Activated B cell treated with CpG ODN at 0.5 μM for 24 hours (primary cell): ENCODE measurements around the gene TOR1B. TPM values are rescaled to one million over a fixed set of nuclear protein-coding genes. Genes with fewer than 3 reads are reported as not detected.

Experiments
- ATAC-seq: fragments of 200-7000 bp; cut with Tn5 transposase; one replicate; pipeline ENCODE4 v1.10.0; 2021; ENCODE audit warnings: low read depth, mild to moderate bottlenecking, moderate library complexity
- CTCF ChIA-PET: fragments of 350-600 bp; sonication (Branson Sonifier 250); formaldehyde crosslinking; loops from one replicate; lab custom pipeline; 2021; ENCODE audit warnings: antibody characterized with exemption; lab: Charles Lee
- POLR2A ChIA-PET: fragments of 350-600 bp; sonication (Branson Sonifier 250); formaldehyde crosslinking; loops from one replicate; lab custom pipeline; 2021; ENCODE audit warnings: antibody characterized with exemption; lab: Charles Lee
- DNase-seq: peaks from one replicate; pipeline ENCODE4 v3.0.0; 2022
- H3K27ac Mint-ChIP-seq: one replicate; pipeline ENCODE4 v1.8.0; 2020; ENCODE audit warnings: mixed read lengths
- H3K27me3 Mint-ChIP-seq: one replicate; pipeline ENCODE4 v1.8.0; 2021; ENCODE audit warnings: mixed read lengths
- H3K36me3 Mint-ChIP-seq: one replicate; pipeline ENCODE4 v1.8.0; 2021; ENCODE audit warnings: low read depth, mixed read lengths
- H3K4me1 Mint-ChIP-seq: one replicate; pipeline ENCODE4 v1.8.0; 2021; ENCODE audit warnings: mixed read lengths
- H3K4me3 Mint-ChIP-seq: one replicate; pipeline ENCODE4 v1.8.0; 2020; ENCODE audit warnings: mild to moderate bottlenecking, mixed read lengths
- H3K9me3 Mint-ChIP-seq: one replicate; pipeline ENCODE4 v1.8.0; 2020; ENCODE audit warnings: mixed read lengths
- intact Hi-C: fragments of 100-400 bp; cut with micrococcal nuclease; formaldehyde crosslinking; loops from one replicate; pipeline ENCODE4 v1.15.1; 2024
- total RNA-seq: library from RNA; stranded (reverse); gene quantifications from 2 replicates; pipeline ENCODE4 v1.2.3, GENCODE V29; 2022
- TF ChIP-seq, protein P1 (sequence below): fragments of 200-600 bp; IDR thresholded peaks from one replicate; pipeline ENCODE4 v1.8.0; 2022; ENCODE audit warnings: antibody characterized with exemption, mild to moderate bottlenecking

The TOR1B gene
- total RNA-seq, 1 donor from 2014 or later, result 15.3 TPM

DNA sequence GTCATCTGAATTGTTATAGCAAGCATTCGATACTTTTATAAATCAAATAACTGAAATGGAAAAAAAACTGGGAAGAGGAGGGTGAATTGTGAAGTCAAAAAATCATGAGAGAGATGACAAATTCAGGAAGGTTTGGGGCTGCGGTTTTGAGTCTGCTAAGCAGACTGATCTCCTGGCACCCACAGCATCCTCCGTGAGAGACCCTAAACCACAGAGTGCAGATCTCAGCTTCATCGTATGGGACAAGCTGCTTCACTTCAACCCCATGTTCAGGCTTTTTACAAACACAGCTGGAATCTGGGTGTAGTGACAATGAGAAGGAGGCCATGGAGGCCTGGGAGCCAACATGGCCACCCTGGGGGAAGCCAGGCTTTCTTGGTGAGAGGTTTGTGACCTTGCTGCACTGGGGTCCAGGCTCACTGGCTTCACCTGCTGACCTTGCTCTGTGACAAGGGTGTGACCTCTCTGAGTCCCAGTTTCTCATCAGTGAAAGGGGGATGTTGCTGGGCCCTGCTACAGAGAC is 51.7 kb downstream of the TOR1B start:
- CTCF ChIA-PET, result no interaction called here
- H3K36me3 Mint-ChIP-seq, result peaks cover 81% of the 10 kb centered on the region

DNA sequence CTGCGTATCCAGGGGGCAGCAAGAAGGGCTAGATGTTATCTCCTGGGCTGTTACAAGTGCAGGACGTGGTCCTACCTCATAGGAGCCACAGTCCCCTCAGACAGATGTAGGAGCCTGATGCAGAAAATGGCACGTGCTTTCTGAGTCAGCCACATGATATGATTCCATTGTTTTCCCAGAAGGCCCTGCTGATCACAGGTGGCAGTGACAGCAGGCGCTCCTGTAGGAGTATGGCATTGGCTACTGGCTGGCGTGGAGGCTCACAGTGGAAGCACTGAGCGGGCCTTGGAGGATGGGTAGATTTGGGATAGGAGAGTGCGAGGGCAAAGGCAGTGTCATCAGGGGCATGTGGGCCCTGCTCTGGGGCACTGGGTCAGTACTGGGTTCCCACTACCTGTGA is 54.2 kb downstream of the TOR1B start:
- H3K4me3 Mint-ChIP-seq, result no peak overlapping the region
- CTCF ChIA-PET, result no interaction called here
- H3K27ac Mint-ChIP-seq, result no peak overlapping the region
- H3K27me3 Mint-ChIP-seq, result no peaks in the 10 kb centered on the region
- no peak for ATAC-seq
- no peak for DNase-seq
- intact Hi-C loops, result no loop called here
- H3K36me3 Mint-ChIP-seq, result peaks cover 74% of the 10 kb centered on the region
- POLR2A ChIA-PET, result no interaction called here
- TF ChIP-seq, protein P1, sequence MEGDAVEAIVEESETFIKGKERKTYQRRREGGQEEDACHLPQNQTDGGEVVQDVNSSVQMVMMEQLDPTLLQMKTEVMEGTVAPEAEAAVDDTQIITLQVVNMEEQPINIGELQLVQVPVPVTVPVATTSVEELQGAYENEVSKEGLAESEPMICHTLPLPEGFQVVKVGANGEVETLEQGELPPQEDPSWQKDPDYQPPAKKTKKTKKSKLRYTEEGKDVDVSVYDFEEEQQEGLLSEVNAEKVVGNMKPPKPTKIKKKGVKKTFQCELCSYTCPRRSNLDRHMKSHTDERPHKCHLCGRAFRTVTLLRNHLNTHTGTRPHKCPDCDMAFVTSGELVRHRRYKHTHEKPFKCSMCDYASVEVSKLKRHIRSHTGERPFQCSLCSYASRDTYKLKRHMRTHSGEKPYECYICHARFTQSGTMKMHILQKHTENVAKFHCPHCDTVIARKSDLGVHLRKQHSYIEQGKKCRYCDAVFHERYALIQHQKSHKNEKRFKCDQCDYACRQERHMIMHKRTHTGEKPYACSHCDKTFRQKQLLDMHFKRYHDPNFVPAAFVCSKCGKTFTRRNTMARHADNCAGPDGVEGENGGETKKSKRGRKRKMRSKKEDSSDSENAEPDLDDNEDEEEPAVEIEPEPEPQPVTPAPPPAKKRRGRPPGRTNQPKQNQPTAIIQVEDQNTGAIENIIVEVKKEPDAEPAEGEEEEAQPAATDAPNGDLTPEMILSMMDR, result no peak
- no peaks in the 10 kb centered on the region for H3K9me3 Mint-ChIP-seq
- no peaks in the 10 kb centered on the region for H3K4me1 Mint-ChIP-seq

More for the DNA sequence above, 51.7 kb downstream of the TOR1B start:
- no peaks in the 10 kb centered on the region for H3K9me3 Mint-ChIP-seq
- H3K4me1 Mint-ChIP-seq, result no peaks in the 10 kb centered on the region
- TF ChIP-seq, protein P1, result no peak
- no peaks in the 10 kb centered on the region for H3K27me3 Mint-ChIP-seq
- intact Hi-C loops, result no loop called here
- POLR2A ChIA-PET, result no interaction called here
- H3K27ac Mint-ChIP-seq, result no peak overlapping the region
- H3K4me3 Mint-ChIP-seq, result no peak overlapping the region
- DNase-seq (no peak), ATAC-seq (no peak)

- peaks cover 2% of the 10 kb centered on the region for H3K4me1 Mint-ChIP-seq
- CTCF ChIA-PET, result no interaction called here
- no peak overlapping the region for H3K27ac Mint-ChIP-seq
Observed at GRCh38 chr9:129858167-129858962, 55.4 kb downstream of the TOR1B start.

More at GRCh38 chr9:129858167-129858962, 55.4 kb downstream of the TOR1B start:
- no peak for ATAC-seq
- no peak overlapping the region for H3K4me3 Mint-ChIP-seq
- intact Hi-C loops, result no loop called here
- no peaks in the 10 kb centered on the region for H3K27me3 Mint-ChIP-seq
- no peaks in the 10 kb centered on the region for H3K9me3 Mint-ChIP-seq
- DNase-seq, result no peak
- TF ChIP-seq, protein P1, result no peak
- POLR2A ChIA-PET, result no interaction called here
- H3K36me3 Mint-ChIP-seq, result peaks cover 68% of the 10 kb centered on the region

Other genes with a start within 250 kb of the TOR1B start
- gene C9orf50, start 182.1 kb upstream of the TOR1B start, total RNA-seq, result not detected in 2 replicates
- 33.1 and 40.1 TPM in 2 replicates for gene NTMT1, start 177.0 kb upstream of the TOR1B start, total RNA-seq
- 18.9 and 20.1 TPM in 2 replicates for gene ASB6, start 161.0 kb upstream of the TOR1B start, total RNA-seq
- not detected in 2 replicates for gene PRRX2, start 137.5 kb upstream of the TOR1B start, total RNA-seq
- gene PTGES, start 50.1 kb upstream of the TOR1B start, total RNA-seq, result not detected in 2 replicates
- gene TOR1A, start 21.0 kb downstream of the TOR1B start, total RNA-seq, result 28.5 and 29.5 TPM in 2 replicates
- gene C9orf78, start 32.1 kb downstream of the TOR1B start, total RNA-seq, result 34.1 and 42.7 TPM in 2 replicates
- 28.1 and 31.6 TPM in 2 replicates for gene USP20, start 32.3 kb downstream of the TOR1B start, total RNA-seq
- 454 and 501 TPM in 2 replicates for gene FNBP1, start 240.0 kb downstream of the TOR1B start, total RNA-seq